Testis (tissue), 2 donors: ENCODE results near the gene YPEL2.

Experiments used
- POLR2A ChIP-seq: fragments of 450-650 bp; IDR thresholded peaks from one replicate; pipeline ENCODE4 v1.6.1; 2017; ENCODE audit warnings: antibody characterized with exemption, mild to moderate bottlenecking, moderate library complexity
- TF ChIP-seq, protein P1 (sequence below), 3 experiments: fragments of 450-650 bp in 2 of 3; fragments of 200-600 bp in 1 of 3; sonication (generic) in 1 of 3; IDR thresholded peaks; one replicate each; pipeline ENCODE4 v1.5.1; 2016 to 2019; ENCODE audit warnings: antibody characterized with exemption in 3 of 3, mild to moderate bottlenecking in 2 of 3, moderate library complexity in 1 of 3

DNA sequence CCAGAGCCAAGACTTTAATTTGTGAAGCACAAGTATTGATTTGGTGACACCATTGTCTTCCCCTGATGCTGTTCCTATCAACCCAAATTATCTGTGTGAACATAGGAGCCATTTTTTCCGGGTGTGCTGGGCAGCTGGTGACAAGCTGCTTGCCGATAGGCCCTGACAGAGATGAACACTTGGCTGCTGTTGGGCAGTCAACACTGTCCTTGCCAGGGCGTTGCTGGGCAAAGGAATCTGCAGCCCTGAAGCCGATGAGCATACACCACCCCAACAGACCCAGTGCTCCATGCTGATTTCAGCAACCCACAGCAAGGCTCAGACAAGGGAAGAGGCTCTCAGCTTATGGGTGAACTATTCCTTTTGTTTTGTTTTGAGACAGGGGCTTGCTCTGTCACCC, 105.4 kb downstream of the YPEL2 start:
- no peak for TF ChIP-seq POLR2A
- TF ChIP-seq, protein P1, sequence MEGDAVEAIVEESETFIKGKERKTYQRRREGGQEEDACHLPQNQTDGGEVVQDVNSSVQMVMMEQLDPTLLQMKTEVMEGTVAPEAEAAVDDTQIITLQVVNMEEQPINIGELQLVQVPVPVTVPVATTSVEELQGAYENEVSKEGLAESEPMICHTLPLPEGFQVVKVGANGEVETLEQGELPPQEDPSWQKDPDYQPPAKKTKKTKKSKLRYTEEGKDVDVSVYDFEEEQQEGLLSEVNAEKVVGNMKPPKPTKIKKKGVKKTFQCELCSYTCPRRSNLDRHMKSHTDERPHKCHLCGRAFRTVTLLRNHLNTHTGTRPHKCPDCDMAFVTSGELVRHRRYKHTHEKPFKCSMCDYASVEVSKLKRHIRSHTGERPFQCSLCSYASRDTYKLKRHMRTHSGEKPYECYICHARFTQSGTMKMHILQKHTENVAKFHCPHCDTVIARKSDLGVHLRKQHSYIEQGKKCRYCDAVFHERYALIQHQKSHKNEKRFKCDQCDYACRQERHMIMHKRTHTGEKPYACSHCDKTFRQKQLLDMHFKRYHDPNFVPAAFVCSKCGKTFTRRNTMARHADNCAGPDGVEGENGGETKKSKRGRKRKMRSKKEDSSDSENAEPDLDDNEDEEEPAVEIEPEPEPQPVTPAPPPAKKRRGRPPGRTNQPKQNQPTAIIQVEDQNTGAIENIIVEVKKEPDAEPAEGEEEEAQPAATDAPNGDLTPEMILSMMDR (IDR thresholded peaks at IDR 0.05) = no peak
